Activated naive CD8-positive, alpha-beta T cell treated with anti-CD3 and anti-CD28 coated beads for 36 hours (primary cell): ENCODE measurements around the gene MRPS23. TPM values are rescaled to one million over a fixed set of nuclear protein-coding genes. Genes with fewer than 3 reads are reported as not detected.
A peak's percentile ranks its signal among the peaks of the same experiment; 100 is the strongest.

Source experiments
- DNase-seq: peaks from one replicate; pipeline ENCODE4 v3.0.0; 2021
- H3K27ac Mint-ChIP-seq: one replicate; pipeline ENCODE4 v1.8.0; 2022; ENCODE audit warnings: mild to moderate bottlenecking, moderate library complexity, mixed read lengths
- H3K27me3 Mint-ChIP-seq: one replicate; pipeline ENCODE4 v1.8.0; 2022; ENCODE audit warnings: mild to moderate bottlenecking, mixed read lengths
- H3K36me3 Mint-ChIP-seq: one replicate; pipeline ENCODE4 v1.8.0; 2021; ENCODE audit warnings: mild to moderate bottlenecking, mixed read lengths
- H3K4me1 Mint-ChIP-seq: one replicate; pipeline ENCODE4 v1.8.0; 2021; ENCODE audit warnings: mixed read lengths
- H3K4me3 Mint-ChIP-seq: one replicate; pipeline ENCODE4 v1.8.0; 2022; ENCODE audit warnings: mild to moderate bottlenecking, moderate library complexity, mixed read lengths
- H3K9me3 Mint-ChIP-seq: one replicate; pipeline ENCODE4 v1.8.0; 2022; ENCODE audit warnings: mixed read lengths
- total RNA-seq, 2 experiments: library from RNA; stranded (reverse); gene quantifications; one replicate each; pipeline ENCODE4 v1.2.3, GENCODE V29; 2021

MRPS23 gene
- total RNA-seq, 2 experiments from 2014 or later, result 85.0 to 91.4 TPM

GRCh38 chr17:57886020-57886419 is 36.2 kb upstream of the MRPS23 start:
- no peak for DNase-seq
- H3K9me3 Mint-ChIP-seq, result no peaks in the 10 kb centered on the region
- no peak overlapping the region for H3K27ac Mint-ChIP-seq
- H3K27me3 Mint-ChIP-seq, result no peaks in the 10 kb centered on the region
- H3K36me3 Mint-ChIP-seq, result no peaks in the 10 kb centered on the region
- H3K4me3 Mint-ChIP-seq, result no peak overlapping the region
- no peaks in the 10 kb centered on the region for H3K4me1 Mint-ChIP-seq

- H3K4me3 Mint-ChIP-seq, result no peak overlapping the region
- no peak overlapping the region for H3K27ac Mint-ChIP-seq
- no peak for DNase-seq
- H3K4me1 Mint-ChIP-seq, result peaks cover 6% of the 10 kb centered on the region
- no peaks in the 10 kb centered on the region for H3K36me3 Mint-ChIP-seq
- no peaks in the 10 kb centered on the region for H3K27me3 Mint-ChIP-seq
- no peaks in the 10 kb centered on the region for H3K9me3 Mint-ChIP-seq
Observed at GRCh38 chr17:57885148-57885915, 35.5 kb upstream of the MRPS23 start.

DNA sequence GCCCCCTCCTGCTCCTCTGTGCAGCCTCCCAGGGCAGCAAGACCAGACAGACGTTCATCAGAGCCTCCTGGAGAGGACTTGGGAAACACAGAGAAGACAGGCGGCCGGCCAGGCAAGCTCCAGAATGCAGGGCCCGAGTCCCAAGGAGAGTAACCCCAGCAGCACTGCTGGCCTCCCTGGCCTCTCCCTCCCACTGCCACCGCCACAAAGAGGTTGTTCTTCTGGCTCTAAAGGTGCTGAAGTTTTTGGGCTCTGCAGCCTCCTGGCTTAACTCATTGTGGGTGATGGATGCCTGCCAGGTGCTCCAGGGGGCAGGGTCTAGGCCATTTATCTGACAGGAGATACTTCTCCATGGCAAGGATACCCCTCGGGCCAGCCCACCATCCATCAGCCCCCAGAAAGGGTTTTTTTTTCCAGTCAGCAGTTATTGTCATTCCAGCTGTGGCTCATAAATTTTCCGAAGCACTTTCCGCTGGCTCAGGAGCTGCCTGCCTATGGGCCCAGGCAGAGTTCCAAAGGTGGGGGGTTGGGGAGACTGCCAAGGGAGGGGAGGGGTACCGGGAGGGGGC is 32.0 kb upstream of the MRPS23 start:
- DNase-seq, result no peak
- no peaks in the 10 kb centered on the region for H3K9me3 Mint-ChIP-seq
- H3K36me3 Mint-ChIP-seq, result no peaks in the 10 kb centered on the region
- H3K27me3 Mint-ChIP-seq, result no peaks in the 10 kb centered on the region
- H3K4me3 Mint-ChIP-seq, result no peak overlapping the region
- peaks cover 18% of the 10 kb centered on the region for H3K4me1 Mint-ChIP-seq
- H3K27ac Mint-ChIP-seq, result no peak overlapping the region

DNA sequence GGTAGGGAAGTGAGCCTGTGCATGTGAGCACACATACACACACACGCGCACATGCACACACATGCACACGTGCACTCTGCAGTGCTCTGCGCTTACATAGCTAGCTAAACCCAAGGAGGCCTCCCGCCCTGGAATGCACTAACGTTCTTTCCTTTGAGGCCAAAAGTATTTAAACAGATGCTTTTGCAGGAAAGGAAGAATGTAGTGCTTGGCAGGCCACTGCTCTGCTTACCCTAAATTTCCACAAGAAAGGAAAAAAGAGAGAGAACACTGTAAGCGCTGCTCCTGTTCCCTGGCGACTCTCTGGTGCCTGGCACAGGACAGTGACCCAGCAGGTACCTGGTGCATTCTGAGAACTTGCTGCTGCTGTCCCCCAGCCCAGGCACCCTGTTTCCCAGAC is 31.3 kb upstream of the MRPS23 start:
- H3K27me3 Mint-ChIP-seq, result peaks cover 2% of the 10 kb centered on the region
- no peaks in the 10 kb centered on the region for H3K9me3 Mint-ChIP-seq
- no peak overlapping the region for H3K27ac Mint-ChIP-seq
- no peak overlapping the region for H3K4me3 Mint-ChIP-seq
- no peaks in the 10 kb centered on the region for H3K36me3 Mint-ChIP-seq
- peaks cover 18% of the 10 kb centered on the region for H3K4me1 Mint-ChIP-seq
- DNase-seq, result no peak

- H3K36me3 Mint-ChIP-seq, result no peaks in the 10 kb centered on the region
- DNase-seq, result peak; percentile 26
- peaks cover 21% of the 10 kb centered on the region for H3K4me1 Mint-ChIP-seq
- H3K4me3 Mint-ChIP-seq, result no peak overlapping the region
- H3K27me3 Mint-ChIP-seq, result peaks cover 3% of the 10 kb centered on the region
- H3K9me3 Mint-ChIP-seq, result no peaks in the 10 kb centered on the region
- no peak overlapping the region for H3K27ac Mint-ChIP-seq
Observed at GRCh38 chr17:57880086-57880456, 30.2 kb upstream of the MRPS23 start.

GRCh38 chr17:57879437-57880085 is 29.7 kb upstream of the MRPS23 start:
- DNase-seq, result no peak
- no peak overlapping the region for H3K4me3 Mint-ChIP-seq
- H3K36me3 Mint-ChIP-seq, result no peaks in the 10 kb centered on the region
- H3K27ac Mint-ChIP-seq, result no peak overlapping the region
- no peaks in the 10 kb centered on the region for H3K9me3 Mint-ChIP-seq
- peaks cover 3% of the 10 kb centered on the region for H3K27me3 Mint-ChIP-seq
- peaks cover 21% of the 10 kb centered on the region for H3K4me1 Mint-ChIP-seq

DNA sequence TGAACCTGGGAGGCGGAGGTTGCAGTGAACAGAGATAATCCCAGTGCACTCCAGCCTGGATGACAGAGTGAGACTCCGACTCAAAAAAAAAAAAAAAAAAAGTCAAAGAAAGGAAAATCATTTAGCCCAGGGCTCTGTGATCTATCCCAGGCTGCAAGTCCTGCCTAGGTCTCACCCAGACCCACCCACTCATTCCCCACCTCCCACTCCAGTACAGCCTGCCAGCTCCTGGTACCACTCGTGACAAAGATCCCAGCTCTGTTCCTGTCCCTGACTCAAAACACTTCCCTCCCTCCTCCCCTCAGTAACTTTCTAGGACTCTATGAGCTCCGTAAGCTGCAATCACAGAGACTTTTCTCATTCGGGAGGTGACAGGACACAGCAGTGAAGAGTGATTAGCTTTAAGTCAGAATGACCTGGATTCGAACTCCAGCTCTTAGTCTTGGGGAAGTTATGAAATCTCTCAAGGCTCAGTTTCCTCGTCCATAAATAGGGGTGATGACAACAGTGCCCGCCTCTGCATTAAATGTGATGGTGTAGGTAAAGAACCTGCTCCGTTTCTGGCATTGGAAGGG is 28.0 kb upstream of the MRPS23 start:
- no peak for DNase-seq
- no peaks in the 10 kb centered on the region for H3K36me3 Mint-ChIP-seq
- no peak overlapping the region for H3K4me3 Mint-ChIP-seq
- H3K27ac Mint-ChIP-seq, result no peak overlapping the region
- peaks cover 30% of the 10 kb centered on the region for H3K4me1 Mint-ChIP-seq
- peaks cover 17% of the 10 kb centered on the region for H3K27me3 Mint-ChIP-seq
- H3K9me3 Mint-ChIP-seq, result no peaks in the 10 kb centered on the region

DNA sequence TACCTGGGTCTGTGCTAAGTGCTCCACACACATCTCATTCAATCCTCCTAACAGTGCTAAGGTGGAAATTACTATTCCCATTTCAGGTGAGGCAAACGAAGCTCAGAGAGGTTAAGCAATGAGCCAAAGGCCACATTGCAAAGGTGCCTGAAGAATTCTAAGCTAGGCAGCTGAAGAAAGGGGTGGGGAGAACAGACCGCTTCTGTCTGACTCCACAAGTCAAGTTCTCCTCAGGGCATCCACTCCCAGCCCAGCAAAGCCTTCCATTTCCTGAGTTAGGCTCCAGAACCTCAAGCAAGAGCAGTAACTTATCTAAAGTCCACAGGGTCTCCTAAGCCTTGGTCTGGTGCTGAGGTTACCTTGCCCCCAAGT is 27.0 kb upstream of the MRPS23 start:
- no peaks in the 10 kb centered on the region for H3K9me3 Mint-ChIP-seq
- peaks cover 30% of the 10 kb centered on the region for H3K4me1 Mint-ChIP-seq
- H3K4me3 Mint-ChIP-seq, result no peak overlapping the region
- DNase-seq, result no peak
- peaks cover 24% of the 10 kb centered on the region for H3K27me3 Mint-ChIP-seq
- no peak overlapping the region for H3K27ac Mint-ChIP-seq
- no peaks in the 10 kb centered on the region for H3K36me3 Mint-ChIP-seq

GRCh38 chr17:57876023-57876865 is 26.4 kb upstream of the MRPS23 start:
- Mint-ChIP-seq H3K4me1 (peaks cover 30% of the 10 kb centered on the region), H3K4me3 (no peak overlapping the region), H3K9me3 (no peaks in the 10 kb centered on the region), H3K27me3 (peaks cover 29% of the 10 kb centered on the region), H3K27ac (no peak overlapping the region), H3K36me3 (no peaks in the 10 kb centered on the region)
- no peak for DNase-seq

DNA sequence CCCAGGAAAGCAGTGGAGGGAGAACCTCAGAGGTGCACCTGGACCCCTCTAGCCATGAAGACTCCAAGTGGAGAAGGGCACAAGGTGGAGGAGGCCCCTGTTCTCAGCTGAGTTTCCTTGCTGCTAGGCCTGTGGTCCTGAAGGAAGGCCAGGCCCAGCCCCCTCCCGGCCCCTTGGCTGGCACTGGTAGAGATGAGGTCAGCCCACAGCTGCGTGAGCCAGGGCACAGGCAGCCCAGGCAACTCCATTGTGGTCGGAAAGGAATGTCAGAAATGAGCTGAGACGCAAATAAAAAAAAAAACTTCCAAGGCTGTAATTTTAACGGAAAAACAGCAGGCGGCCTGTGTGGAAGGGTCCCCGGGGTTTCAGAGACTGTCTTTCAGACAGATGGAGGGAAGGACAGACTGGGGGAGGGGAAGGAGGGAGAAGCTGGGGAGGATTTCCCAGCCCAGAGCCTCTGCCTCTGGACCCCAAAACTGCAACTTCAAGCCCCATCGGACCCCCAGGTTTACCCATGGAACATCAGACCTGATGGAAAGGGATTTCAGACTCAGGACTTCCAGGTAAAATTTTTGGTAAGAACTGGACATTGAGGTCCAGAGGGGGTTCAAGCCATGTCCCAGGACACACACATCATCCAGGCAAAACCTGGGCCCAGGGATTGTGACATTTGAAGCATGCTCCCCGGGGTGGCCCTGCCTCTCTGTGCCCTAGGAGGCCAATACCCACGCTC is 25.6 kb upstream of the MRPS23 start:
- H3K36me3 Mint-ChIP-seq, result no peaks in the 10 kb centered on the region
- no peaks in the 10 kb centered on the region for H3K9me3 Mint-ChIP-seq
- no peak for DNase-seq
- peaks cover 29% of the 10 kb centered on the region for H3K27me3 Mint-ChIP-seq
- peaks cover 26% of the 10 kb centered on the region for H3K4me1 Mint-ChIP-seq
- no peak overlapping the region for H3K27ac Mint-ChIP-seq
- H3K4me3 Mint-ChIP-seq, result no peak overlapping the region

- no peaks in the 10 kb centered on the region for H3K36me3 Mint-ChIP-seq
- peak overlapping the region; percentile 40 for H3K4me3 Mint-ChIP-seq
- H3K9me3 Mint-ChIP-seq, result no peaks in the 10 kb centered on the region
- peaks cover 29% of the 10 kb centered on the region for H3K27me3 Mint-ChIP-seq
- peak; percentile 26 for DNase-seq
- peaks cover 18% of the 10 kb centered on the region for H3K4me1 Mint-ChIP-seq
- peak overlapping the region; percentile 58 for H3K27ac Mint-ChIP-seq
Observed at GRCh38 chr17:57874434-57875289, 24.8 kb upstream of the MRPS23 start.

DNA sequence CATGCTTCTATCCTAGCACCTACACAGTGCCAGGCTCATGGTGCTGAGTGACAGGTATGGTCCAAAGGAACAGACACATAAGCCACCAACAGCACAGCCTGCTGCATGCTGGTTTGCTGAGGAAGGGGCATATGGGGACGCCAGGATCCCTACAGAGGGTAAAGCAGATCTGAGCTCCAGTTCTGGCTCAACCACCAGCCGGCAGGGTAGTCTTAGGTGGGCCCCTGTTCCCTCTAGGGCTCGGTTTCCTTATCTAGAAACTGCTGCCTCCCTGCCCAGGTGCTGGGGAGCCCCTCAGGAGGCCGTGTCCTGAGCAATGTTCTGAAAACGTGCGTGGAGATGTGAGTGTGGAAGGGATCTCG is 24.2 kb upstream of the MRPS23 start:
- H3K9me3 Mint-ChIP-seq, result no peaks in the 10 kb centered on the region
- peaks cover 29% of the 10 kb centered on the region for H3K27me3 Mint-ChIP-seq
- H3K4me1 Mint-ChIP-seq, result peaks cover 14% of the 10 kb centered on the region
- peak overlapping the region; percentile 40 for H3K4me3 Mint-ChIP-seq
- DNase-seq, result no peak
- H3K27ac Mint-ChIP-seq, result peak overlapping the region; percentile 58
- H3K36me3 Mint-ChIP-seq, result no peaks in the 10 kb centered on the region

DNA sequence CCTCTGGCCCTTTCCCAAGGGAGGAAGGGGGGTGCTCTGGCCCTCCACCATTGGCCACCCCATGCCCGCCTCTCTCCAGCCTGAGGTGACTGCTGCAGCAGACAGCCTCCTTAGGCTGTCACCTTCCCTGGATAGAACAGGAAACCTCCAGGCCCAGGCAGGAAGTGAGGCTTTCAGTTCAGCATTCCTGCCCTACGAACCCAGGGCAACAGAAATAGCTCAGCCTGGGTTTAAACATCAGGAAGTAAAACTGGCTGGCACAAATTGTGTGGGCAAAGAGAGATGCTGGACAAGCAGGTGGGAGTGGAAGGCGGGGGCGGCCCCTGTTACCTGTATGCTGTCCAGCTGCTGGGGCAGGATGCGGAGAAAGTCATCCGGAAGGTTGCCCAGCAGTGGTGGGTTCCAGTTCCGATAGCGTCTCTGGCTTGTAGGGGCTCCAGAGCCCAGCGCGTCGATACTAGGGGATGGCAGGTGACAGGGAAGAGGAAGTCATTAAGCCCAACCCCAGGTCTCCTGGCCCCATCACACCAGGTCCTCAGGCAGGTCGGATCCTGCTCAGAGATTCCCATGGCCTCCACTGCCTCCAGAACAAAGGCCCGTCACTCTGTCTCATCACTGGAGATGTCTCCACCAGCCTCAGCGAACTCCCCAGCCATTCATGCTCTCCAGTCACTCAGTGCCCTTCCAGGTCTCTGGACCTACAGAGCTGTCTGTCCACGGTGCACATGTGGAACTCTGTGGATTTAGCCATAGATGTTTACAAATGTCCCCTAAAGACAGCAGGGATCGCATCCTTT is 23.6 kb upstream of the MRPS23 start:
- Mint-ChIP-seq H3K27me3 (peaks cover 29% of the 10 kb centered on the region), H3K4me1 (peaks cover 17% of the 10 kb centered on the region)

More for the DNA sequence above, 23.6 kb upstream of the MRPS23 start:
- Mint-ChIP-seq H3K4me3 (no peak overlapping the region), H3K27ac (no peak overlapping the region), H3K36me3 (no peaks in the 10 kb centered on the region), H3K9me3 (no peaks in the 10 kb centered on the region)
- no peak for DNase-seq
